ENCODE measurements around the gene CLTB.

The CLTB gene

DNA sequence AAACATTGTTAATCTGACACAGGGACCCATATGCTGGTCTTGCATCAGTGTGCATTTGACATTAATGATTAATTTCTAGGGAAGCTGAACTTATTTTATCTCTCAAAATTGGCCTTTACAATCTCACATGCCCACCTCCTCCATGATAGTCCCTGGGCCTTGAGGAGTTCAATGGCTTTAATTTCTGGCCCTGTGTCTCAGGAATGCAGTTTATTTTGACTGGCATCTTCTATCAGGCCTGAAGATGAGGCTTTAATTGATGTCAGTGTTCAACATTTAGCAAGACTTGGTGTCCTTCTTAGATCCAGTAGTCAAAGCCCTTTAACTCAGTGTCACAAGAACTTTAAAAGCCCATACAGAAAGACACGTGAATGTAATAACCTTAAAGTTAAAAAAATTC is 10.5 kb upstream of the CLTB start:
- Histone ChIP-seq H3K9me3 (ENCODE audit: control insufficient read depth, insufficient read depth, low read length) (no peaks in the 10 kb centered on the region), H3K4me3 (ENCODE audit: low read length) (no peak overlapping the region), H3K27ac (ENCODE audit: low read length) (no peak overlapping the region), H3K27me3 (ENCODE audit: control insufficient read depth, insufficient read depth, low read length) (no peaks in the 10 kb centered on the region), H3K4me1 (ENCODE audit: control insufficient read depth, insufficient read depth, low read length) (no peaks in the 10 kb centered on the region), H3K36me3 (ENCODE audit: control insufficient read depth, insufficient read depth, low read length) (no peaks in the 10 kb centered on the region)
- no peak for DNase-seq (ENCODE audit: low read depth, low spot score)
- WGBS (ENCODE audit: insufficient coverage, insufficient read length), result no CpG with 5 or more reads among the region's 1 CpG

DNA sequence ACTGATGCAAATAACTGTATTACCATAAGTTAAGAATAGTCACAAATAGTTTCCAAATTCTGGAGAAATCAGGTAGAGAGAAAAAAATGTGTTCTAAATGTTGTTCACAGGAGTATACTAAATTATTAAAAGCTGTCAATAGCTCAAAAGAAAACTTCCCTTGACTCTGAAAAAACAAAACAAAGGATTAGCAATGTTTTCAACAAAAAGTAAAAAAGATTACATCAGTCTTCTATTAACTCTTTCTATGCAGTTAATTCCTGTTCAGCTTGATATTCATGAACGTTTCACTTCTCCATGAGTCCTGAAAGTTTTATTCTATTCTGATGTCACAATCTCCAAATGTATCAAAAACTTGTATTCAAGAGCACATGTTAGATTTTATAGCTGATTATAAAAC is 9.5 kb upstream of the CLTB start:
- WGBS (ENCODE audit: insufficient coverage, insufficient read length), result no CpG with 5 or more reads among the region's 1 CpG
- Histone ChIP-seq H3K9me3 (ENCODE audit: control insufficient read depth, insufficient read depth, low read length) (no peaks in the 10 kb centered on the region), H3K4me1 (ENCODE audit: control insufficient read depth, insufficient read depth, low read length) (no peaks in the 10 kb centered on the region), H3K36me3 (ENCODE audit: control insufficient read depth, insufficient read depth, low read length) (no peaks in the 10 kb centered on the region), H3K4me3 (ENCODE audit: low read length) (no peak overlapping the region), H3K27me3 (ENCODE audit: control insufficient read depth, insufficient read depth, low read length) (no peaks in the 10 kb centered on the region), H3K27ac (ENCODE audit: low read length) (no peak overlapping the region)
- no peak for DNase-seq (ENCODE audit: low read depth, low spot score)

DNA sequence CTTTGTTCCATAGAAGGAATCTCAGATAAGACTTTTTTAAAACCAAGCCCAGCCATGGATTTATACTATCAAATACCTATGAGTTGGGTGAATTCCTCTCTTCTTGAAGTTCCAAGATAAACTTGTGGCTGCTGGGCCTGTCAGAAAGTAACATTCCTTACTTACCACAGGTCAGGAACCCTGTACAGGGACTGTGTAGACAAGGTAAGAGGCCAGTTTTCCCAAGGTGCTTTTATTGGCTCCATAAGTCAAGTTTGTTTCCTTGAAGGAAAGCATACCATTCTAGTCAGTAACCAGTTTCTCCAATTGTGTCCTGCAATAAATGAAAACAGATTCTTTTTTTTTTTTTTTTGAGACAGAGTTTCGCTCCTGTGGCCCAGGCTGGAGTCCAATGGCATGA is 8.8 kb upstream of the CLTB start:
- no CpG with 5 or more reads among the region's 1 CpG for WGBS (ENCODE audit: insufficient coverage, insufficient read length)
- Histone ChIP-seq H3K4me3 (ENCODE audit: low read length) (no peak overlapping the region), H3K9me3 (ENCODE audit: control insufficient read depth, insufficient read depth, low read length) (no peaks in the 10 kb centered on the region), H3K36me3 (ENCODE audit: control insufficient read depth, insufficient read depth, low read length) (no peaks in the 10 kb centered on the region), H3K27me3 (ENCODE audit: control insufficient read depth, insufficient read depth, low read length) (no peaks in the 10 kb centered on the region), H3K4me1 (ENCODE audit: control insufficient read depth, insufficient read depth, low read length) (no peaks in the 10 kb centered on the region), H3K27ac (ENCODE audit: low read length) (no peak overlapping the region)
- no peak for DNase-seq (ENCODE audit: low read depth, low spot score)

DNA sequence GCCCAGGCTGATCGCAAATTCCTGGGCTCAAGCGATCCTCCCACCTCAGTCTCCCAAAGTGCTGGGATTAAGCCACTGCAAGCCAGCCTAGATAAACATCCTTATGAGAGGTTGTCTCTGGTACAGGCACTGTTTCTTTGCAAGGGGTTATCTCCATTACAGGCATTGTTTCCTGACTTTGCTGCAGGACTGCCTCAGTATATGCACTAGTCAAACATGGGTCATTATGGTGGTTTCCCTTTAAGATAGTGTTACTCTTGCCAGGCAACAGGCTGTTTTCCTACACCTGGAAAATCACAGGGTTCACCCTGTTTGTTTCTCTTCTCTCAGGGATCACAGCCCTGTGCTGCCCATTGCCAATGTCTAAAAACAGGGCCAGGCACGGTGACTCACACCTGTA is 7.8 kb upstream of the CLTB start:
- no peak for DNase-seq (ENCODE audit: low read depth, low spot score)
- Histone ChIP-seq H3K27me3 (ENCODE audit: control insufficient read depth, insufficient read depth, low read length) (no peaks in the 10 kb centered on the region), H3K36me3 (ENCODE audit: control insufficient read depth, insufficient read depth, low read length) (no peaks in the 10 kb centered on the region), H3K4me3 (ENCODE audit: low read length) (no peak overlapping the region), H3K9me3 (ENCODE audit: control insufficient read depth, insufficient read depth, low read length) (no peaks in the 10 kb centered on the region), H3K4me1 (ENCODE audit: control insufficient read depth, insufficient read depth, low read length) (no peaks in the 10 kb centered on the region), H3K27ac (ENCODE audit: low read length) (no peak overlapping the region)
- WGBS (ENCODE audit: insufficient coverage, insufficient read length), result no CpG with 5 or more reads among the region's 3 CpGs

DNA sequence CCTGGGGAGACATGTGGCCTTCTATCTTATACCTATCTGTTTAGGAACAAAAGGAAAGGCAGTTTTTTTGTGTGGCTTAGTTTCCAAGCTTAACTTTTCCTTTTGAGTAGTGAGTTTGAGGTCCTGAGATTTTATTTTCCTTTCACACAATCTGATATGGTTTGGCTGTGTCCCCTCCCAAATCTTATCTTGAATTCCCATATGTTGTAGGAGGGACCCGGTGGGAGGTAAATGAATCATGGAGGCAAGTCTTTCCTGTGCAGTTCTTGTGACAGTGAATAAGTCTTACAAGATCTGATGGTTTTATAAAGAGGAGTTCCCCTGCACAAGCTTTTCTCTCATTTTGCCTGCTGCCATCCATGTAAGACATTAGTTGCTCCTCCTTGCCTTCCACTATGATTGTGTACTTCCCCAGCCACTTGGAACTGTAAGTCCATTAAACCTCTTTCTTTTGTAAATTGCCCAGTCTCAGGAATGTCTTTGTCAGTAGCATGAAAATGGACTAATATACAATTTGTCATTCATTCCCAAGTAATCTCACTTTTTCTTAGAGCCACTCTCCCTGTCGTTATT is 4.7 kb upstream of the CLTB start:
- H3K4me1 ChIP-seq (ENCODE audit: control insufficient read depth, insufficient read depth, low read length), result no peaks in the 10 kb centered on the region
- no peaks in the 10 kb centered on the region for H3K9me3 ChIP-seq (ENCODE audit: control insufficient read depth, insufficient read depth, low read length)
- no CpG with 5 or more reads among the region's 2 CpGs for WGBS (ENCODE audit: insufficient coverage, insufficient read length)
- H3K4me3 ChIP-seq (ENCODE audit: low read length), result no peak overlapping the region
- no peak overlapping the region for H3K27ac ChIP-seq (ENCODE audit: low read length)
- DNase-seq (ENCODE audit: low read depth, low spot score), result no peak
- no peaks in the 10 kb centered on the region for H3K27me3 ChIP-seq (ENCODE audit: control insufficient read depth, insufficient read depth, low read length)
- no peaks in the 10 kb centered on the region for H3K36me3 ChIP-seq (ENCODE audit: control insufficient read depth, insufficient read depth, low read length)

DNA sequence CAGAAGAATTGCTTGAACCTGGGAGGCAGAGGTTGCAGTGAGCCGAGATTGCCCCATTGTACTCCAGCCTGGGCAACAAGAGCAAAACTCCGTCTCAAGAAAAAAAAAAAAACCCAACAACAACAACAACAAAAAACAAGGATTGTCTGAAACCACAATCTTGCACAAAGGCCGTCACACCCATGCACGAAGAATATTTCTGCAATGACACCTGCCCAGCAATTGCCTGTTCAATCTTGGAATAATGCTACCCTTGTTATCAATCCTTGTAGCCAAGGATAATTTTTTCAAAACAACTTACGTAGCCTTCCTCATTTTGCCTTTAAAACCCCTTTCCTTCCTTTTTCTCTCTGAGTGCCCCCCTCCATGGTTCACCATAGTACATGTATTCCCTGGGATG is 3.7 kb upstream of the CLTB start:
- WGBS (ENCODE audit: insufficient coverage, insufficient read length), result no CpG with 5 or more reads among the region's 5 CpGs
- no peaks in the 10 kb centered on the region for H3K9me3 ChIP-seq (ENCODE audit: control insufficient read depth, insufficient read depth, low read length)
- DNase-seq (ENCODE audit: low read depth, low spot score), result no peak
- no peaks in the 10 kb centered on the region for H3K4me1 ChIP-seq (ENCODE audit: control insufficient read depth, insufficient read depth, low read length)
- no peaks in the 10 kb centered on the region for H3K27me3 ChIP-seq (ENCODE audit: control insufficient read depth, insufficient read depth, low read length)
- no peak overlapping the region for H3K4me3 ChIP-seq (ENCODE audit: low read length)
- no peaks in the 10 kb centered on the region for H3K36me3 ChIP-seq (ENCODE audit: control insufficient read depth, insufficient read depth, low read length)
- no peak overlapping the region for H3K27ac ChIP-seq (ENCODE audit: low read length)

DNA sequence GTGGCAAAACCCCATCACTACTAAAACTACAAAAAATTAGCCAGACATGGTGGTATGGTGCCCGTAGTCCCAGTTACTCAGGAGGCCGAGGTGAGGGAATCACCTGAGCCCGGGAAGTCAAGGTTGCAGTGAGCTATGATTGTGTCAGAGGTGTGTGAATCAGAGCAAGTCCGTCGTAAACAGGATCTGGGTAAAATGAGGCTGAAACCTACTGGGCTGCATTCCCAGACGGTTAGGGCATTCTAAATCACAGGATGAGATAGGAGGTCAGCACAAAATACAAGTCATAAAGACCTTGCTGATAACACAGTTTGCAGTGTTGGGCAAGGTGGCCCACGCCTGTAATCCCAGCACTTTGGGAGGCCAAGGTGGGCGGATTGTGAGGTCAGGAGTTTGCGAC is 1.9 kb upstream of the CLTB start:
- Histone ChIP-seq H3K27ac (ENCODE audit: low read length) (no peak overlapping the region), H3K9me3 (ENCODE audit: control insufficient read depth, insufficient read depth, low read length) (no peaks in the 10 kb centered on the region), H3K4me3 (ENCODE audit: low read length) (no peak overlapping the region), H3K27me3 (ENCODE audit: control insufficient read depth, insufficient read depth, low read length) (no peaks in the 10 kb centered on the region), H3K4me1 (ENCODE audit: control insufficient read depth, insufficient read depth, low read length) (no peaks in the 10 kb centered on the region), H3K36me3 (ENCODE audit: control insufficient read depth, insufficient read depth, low read length) (no peaks in the 10 kb centered on the region)
- no peak for DNase-seq (ENCODE audit: low read depth, low spot score)
- no CpG with 5 or more reads among the region's 9 CpGs for whole genome bisulfite sequencing (ENCODE audit: insufficient coverage, insufficient read length)

DNA sequence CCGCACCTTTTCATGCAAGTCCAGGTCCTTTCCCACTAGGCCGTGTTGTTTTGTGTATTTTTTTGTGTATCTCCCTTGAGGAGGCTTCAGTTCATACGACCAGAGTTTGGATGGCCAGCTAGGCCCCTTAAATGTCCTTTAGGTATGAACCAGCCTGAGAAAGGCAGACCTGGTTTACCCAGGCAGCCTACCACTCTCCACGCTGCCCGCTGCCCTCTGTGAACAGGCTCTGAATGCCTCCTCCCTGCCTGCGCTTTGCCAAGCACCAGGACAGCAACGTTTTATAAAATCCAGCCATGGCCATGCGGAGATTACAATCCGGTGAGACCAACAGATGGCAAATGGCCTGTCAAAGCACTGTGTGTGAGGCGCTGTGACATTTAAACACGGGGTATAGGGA is 626 bp upstream of the CLTB start:
- no peaks in the 10 kb centered on the region for H3K27me3 ChIP-seq (ENCODE audit: control insufficient read depth, insufficient read depth, low read length)
- no peaks in the 10 kb centered on the region for H3K4me1 ChIP-seq (ENCODE audit: control insufficient read depth, insufficient read depth, low read length)
- no peaks in the 10 kb centered on the region for H3K36me3 ChIP-seq (ENCODE audit: control insufficient read depth, insufficient read depth, low read length)
- WGBS (ENCODE audit: insufficient coverage, insufficient read length), result no CpG with 5 or more reads among the region's 11 CpGs
- no peaks in the 10 kb centered on the region for H3K9me3 ChIP-seq (ENCODE audit: control insufficient read depth, insufficient read depth, low read length)
- no peak overlapping the region for H3K27ac ChIP-seq (ENCODE audit: low read length)
- no peak for DNase-seq (ENCODE audit: low read depth, low spot score)
- no peak overlapping the region; the same call in 1 of the 2 replicates for H3K4me3 ChIP-seq (ENCODE audit: low read length)

DNA sequence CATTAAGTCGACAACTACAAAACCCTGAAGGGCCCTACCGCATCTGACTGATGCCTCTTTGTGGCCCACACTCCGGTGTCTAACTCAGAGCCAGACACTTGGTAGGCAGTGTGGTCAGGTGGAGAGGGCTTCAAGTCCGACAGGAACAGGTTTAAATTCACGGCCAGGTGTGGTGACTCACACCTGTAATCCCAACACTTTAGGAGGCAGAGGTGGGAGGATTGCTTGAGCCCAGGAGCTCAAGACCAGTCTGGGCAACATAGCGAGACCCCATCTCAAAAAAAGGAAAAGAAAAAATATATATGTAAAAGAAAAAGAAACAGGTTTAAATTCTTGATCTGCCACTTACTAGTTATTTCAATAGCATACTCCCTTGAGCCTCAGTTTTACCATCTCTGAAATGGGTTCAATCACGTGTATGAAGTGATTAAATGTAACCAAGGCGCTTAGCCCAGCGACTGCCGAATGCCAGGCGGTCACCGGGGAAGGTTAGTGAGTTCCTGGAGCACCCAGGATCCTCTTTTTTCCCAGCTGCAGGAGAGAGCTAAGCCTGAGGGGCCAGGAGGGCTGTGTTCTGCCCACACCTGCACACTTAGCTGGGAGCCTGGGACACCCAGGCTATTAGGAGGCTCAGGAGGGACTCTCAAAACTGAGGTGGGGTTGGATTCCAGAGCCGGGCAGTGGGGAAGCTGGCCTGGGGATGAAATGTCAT is 943 bp downstream of the CLTB start:
- DNase-seq (ENCODE audit: low read depth, low spot score), result no peak
- H3K27me3 ChIP-seq (ENCODE audit: control insufficient read depth, insufficient read depth, low read length), result no peaks in the 10 kb centered on the region
- H3K36me3 ChIP-seq (ENCODE audit: control insufficient read depth, insufficient read depth, low read length), result no peaks in the 10 kb centered on the region
- no peaks in the 10 kb centered on the region for H3K4me1 ChIP-seq (ENCODE audit: control insufficient read depth, insufficient read depth, low read length)
- H3K4me3 ChIP-seq (ENCODE audit: low read length), result peak overlapping the region; percentile 68; the same call in 1 of the 2 replicates
- WGBS (ENCODE audit: insufficient coverage, insufficient read length), result no CpG with 5 or more reads among the region's 13 CpGs
- no peak overlapping the region for H3K27ac ChIP-seq (ENCODE audit: low read length)
- no peaks in the 10 kb centered on the region for H3K9me3 ChIP-seq (ENCODE audit: control insufficient read depth, insufficient read depth, low read length)

DNA sequence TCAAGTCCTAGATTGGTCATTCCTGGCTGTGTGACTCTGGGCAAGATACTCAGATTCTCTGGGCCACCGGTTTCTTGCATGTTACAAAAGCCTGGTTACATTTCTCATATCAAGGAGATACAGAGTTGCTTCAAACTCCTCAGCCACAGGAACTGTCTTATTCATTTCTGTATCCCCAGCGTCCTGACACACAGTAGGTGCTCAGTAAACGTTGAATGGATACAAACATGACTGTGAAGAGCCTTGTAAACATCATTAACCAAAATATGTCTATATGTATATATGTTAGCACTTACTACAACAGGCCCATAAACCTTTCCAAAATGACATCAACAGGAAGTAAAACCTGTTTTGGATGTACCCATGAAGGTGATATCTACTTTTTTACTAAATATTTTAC is 1.6 kb downstream of the CLTB start:
- Histone ChIP-seq H3K9me3 (ENCODE audit: control insufficient read depth, insufficient read depth, low read length) (no peaks in the 10 kb centered on the region), H3K36me3 (ENCODE audit: control insufficient read depth, insufficient read depth, low read length) (no peaks in the 10 kb centered on the region), H3K27ac (ENCODE audit: low read length) (no peak overlapping the region), H3K4me3 (ENCODE audit: low read length) (no peak overlapping the region), H3K27me3 (ENCODE audit: control insufficient read depth, insufficient read depth, low read length) (no peaks in the 10 kb centered on the region), H3K4me1 (ENCODE audit: control insufficient read depth, insufficient read depth, low read length) (no peaks in the 10 kb centered on the region)
- no CpG with 5 or more reads among the region's 3 CpGs for WGBS (ENCODE audit: insufficient coverage, insufficient read length)
- DNase-seq (ENCODE audit: low read depth, low spot score), result no peak

DNA sequence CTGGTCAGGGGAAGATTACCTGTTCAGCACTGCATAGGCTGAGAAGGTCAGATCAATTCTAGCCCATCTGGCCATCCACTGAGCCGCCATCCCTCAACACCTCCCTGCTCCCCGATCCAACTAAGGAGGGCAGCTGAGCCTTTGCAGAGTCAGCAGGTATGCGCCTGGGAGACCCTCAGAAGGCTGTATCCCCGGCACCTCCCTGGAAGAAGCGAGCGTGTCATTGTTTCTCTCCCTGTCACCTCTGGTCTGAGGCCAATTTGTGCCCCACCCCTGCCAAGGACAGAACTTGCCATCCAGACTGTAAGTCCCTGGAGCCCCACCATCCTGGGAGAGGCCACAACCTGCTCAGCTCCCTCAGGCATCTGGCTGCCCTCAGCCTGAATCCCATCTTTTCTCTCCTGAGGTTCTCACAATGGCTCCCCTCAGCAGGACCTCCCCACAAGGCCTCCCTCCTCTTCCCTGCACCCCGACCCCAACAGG is 2.6 kb downstream of the CLTB start:
- Histone ChIP-seq H3K36me3 (ENCODE audit: control insufficient read depth, insufficient read depth, low read length) (no peaks in the 10 kb centered on the region), H3K4me1 (ENCODE audit: control insufficient read depth, insufficient read depth, low read length) (no peaks in the 10 kb centered on the region), H3K4me3 (ENCODE audit: low read length) (no peak overlapping the region), H3K9me3 (ENCODE audit: control insufficient read depth, insufficient read depth, low read length) (no peaks in the 10 kb centered on the region), H3K27me3 (ENCODE audit: control insufficient read depth, insufficient read depth, low read length) (no peaks in the 10 kb centered on the region), H3K27ac (ENCODE audit: low read length) (no peak overlapping the region)
- WGBS (ENCODE audit: insufficient coverage, insufficient read length), result no CpG with 5 or more reads among the region's 7 CpGs
- no peak for DNase-seq (ENCODE audit: low read depth, low spot score)

All from iPS DF 6.9 (cell line).